Caco-2 (cell line): ENCODE measurements around the gene LYST. TPM values are rescaled to one million over a fixed set of nuclear protein-coding genes. Genes with fewer than 3 reads are reported as not detected.

Experiments used
- BruUV-seq: library from RNA; stranded (reverse); fragments of 400-500 nt; replicated peaks from 2 replicates; lab custom pipeline; 2021; lab: Mats Ljungman, UMichigan
- CTCF ChIA-PET: fragments of 300-600 bp; sonication (Branson Sonifier 250); formaldehyde crosslinking; loops from one replicate; lab custom pipeline; 2022; ENCODE audit warnings: antibody characterized with exemption; lab: Charles Lee
- POLR2A ChIA-PET: fragments of 300-600 bp; sonication (Branson Sonifier 250); formaldehyde crosslinking; loops from one replicate; lab custom pipeline; 2022; ENCODE audit warnings: antibody characterized with exemption; lab: Charles Lee
- DNase-seq, 2 experiments: peaks; one replicate each; pipeline versions ENCODE4 v3.0.0 to v3.0.0-alpha.2; 2020 to 2022
- H3K27me3 ChIP-seq: replicated peaks from 2 replicates; pipeline ENCODE4 v1.6.0; 2011; ENCODE audit warnings: low read length; ENCODE audit not compliant: control insufficient read depth, insufficient read depth
- H3K36me3 ChIP-seq: 2 replicates; pipeline ENCODE4 v1.5.1; 2011; ENCODE audit warnings: low read length; ENCODE audit not compliant: control insufficient read depth, insufficient read depth
- H3K4me1 ChIP-seq: fragments of 250-450 bp; sonication (Bioruptor Pico); 2 replicates; pipeline ENCODE4 v1.5.1; 2020; ENCODE audit warnings: mild to moderate bottlenecking
- H3K4me3 ChIP-seq: 2 replicates; pipeline ENCODE4 v1.5.1; 2011; ENCODE audit warnings: low read depth, mild to moderate bottlenecking, control low read depth, low read length
- H3K9me3 ChIP-seq: fragments of 250-450 bp; sonication (Bioruptor Pico); 2 replicates; pipeline ENCODE4 v1.5.1; 2020; ENCODE audit warnings: mild to moderate bottlenecking, moderate library complexity
- H3K27ac Mint-ChIP-seq: one replicate; pipeline ENCODE4 v1.8.0; 2022; ENCODE audit warnings: mixed read lengths; ENCODE audit not compliant: unreplicated experiment
- H3K27me3 Mint-ChIP-seq: one replicate; pipeline ENCODE4 v1.8.0; 2022; ENCODE audit warnings: mixed read lengths; ENCODE audit not compliant: insufficient read depth, unreplicated experiment
- H3K36me3 Mint-ChIP-seq: one replicate; pipeline ENCODE4 v1.8.0; 2022; ENCODE audit warnings: mild to moderate bottlenecking, mixed read lengths; ENCODE audit not compliant: insufficient read depth, unreplicated experiment
- H3K4me1 Mint-ChIP-seq: one replicate; pipeline ENCODE4 v1.8.0; 2022; ENCODE audit warnings: low read depth, mixed read lengths; ENCODE audit not compliant: unreplicated experiment
- H3K4me3 Mint-ChIP-seq: one replicate; pipeline ENCODE4 v1.8.0; 2022; ENCODE audit warnings: mild to moderate bottlenecking, moderate library complexity, mixed read lengths; ENCODE audit not compliant: unreplicated experiment
- H3K9me3 Mint-ChIP-seq: one replicate; pipeline ENCODE4 v1.8.0; 2022; ENCODE audit warnings: mixed read lengths; ENCODE audit not compliant: unreplicated experiment
- intact Hi-C: fragments of 100-400 bp; cut with micrococcal nuclease; formaldehyde crosslinking; loops from one replicate; pipeline ENCODE4 v1.10.0; 2022; ENCODE audit not compliant: unreplicated experiment
- total RNA-seq: library from RNA; stranded (reverse); gene quantifications from 2 replicates; pipeline ENCODE4 v1.2.3, GENCODE V29; 2022
- TF ChIP-seq, protein P1 (sequence below), 2 experiments: fragments of 200-600 bp in 1 of 2; IDR thresholded peaks; 1 replicate in 1 of 2; 2 replicates in 1 of 2; pipeline versions ENCODE4 v1.5.1 to v1.8.0; 2011 to 2022; ENCODE audit warnings: antibody characterized with exemption in 1 of 2, control low read depth in 1 of 2, inconsistent platforms in 1 of 2, low read depth in 1 of 2, low read length in 1 of 2, mild to moderate bottlenecking in 1 of 2, moderate library complexity in 1 of 2; ENCODE audit not compliant: insufficient read depth in 1 of 2, severe bottlenecking in 1 of 2, unreplicated experiment in 1 of 2

The LYST gene
- total RNA-seq, 1 experiment from 2014 or later = 5.6 TPM

DNA sequence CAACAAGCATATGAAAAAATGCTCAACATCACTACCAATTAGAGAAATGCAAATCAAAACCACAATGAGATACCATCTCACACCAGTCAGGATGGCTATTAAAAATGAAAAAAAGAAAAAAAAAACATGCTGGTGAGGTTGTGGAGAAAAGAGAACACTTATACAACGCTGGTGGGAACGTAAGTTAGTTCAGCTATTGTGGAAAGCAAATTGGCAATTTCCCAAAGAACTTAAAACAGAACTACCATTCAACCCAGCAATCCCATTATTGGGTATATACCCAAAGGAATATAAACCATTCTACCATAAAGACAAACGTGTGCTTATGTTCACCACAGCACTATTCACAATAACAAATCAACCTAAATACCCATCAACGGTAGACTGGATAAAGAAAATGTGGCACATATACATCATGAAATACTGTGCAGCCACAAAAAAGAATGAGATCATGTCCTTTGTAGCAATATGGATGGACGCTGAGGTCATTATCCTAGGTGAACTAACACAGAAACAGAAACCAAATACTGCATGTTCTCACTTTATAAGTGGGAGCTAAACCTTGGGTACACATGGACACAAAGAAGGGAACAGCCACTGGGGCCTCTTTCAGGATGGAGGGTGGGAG, 49.5 kb downstream of the LYST start:
- H3K27me3 ChIP-seq = no peaks in the 10 kb centered on the region
- Mint-ChIP-seq H3K4me3 (no peak overlapping the region), H3K27ac (no peak overlapping the region), H3K27me3 (no peaks in the 10 kb centered on the region), H3K4me1 (no peaks in the 10 kb centered on the region), H3K9me3 (no peaks in the 10 kb centered on the region), H3K36me3 (no peaks in the 10 kb centered on the region)
- BruUV-seq = no TSS peak
- ChIA-PET CTCF (no interaction called here), POLR2A (no interaction called here)
- no peaks in the 10 kb centered on the region for H3K9me3 ChIP-seq
- TF ChIP-seq, protein P1, sequence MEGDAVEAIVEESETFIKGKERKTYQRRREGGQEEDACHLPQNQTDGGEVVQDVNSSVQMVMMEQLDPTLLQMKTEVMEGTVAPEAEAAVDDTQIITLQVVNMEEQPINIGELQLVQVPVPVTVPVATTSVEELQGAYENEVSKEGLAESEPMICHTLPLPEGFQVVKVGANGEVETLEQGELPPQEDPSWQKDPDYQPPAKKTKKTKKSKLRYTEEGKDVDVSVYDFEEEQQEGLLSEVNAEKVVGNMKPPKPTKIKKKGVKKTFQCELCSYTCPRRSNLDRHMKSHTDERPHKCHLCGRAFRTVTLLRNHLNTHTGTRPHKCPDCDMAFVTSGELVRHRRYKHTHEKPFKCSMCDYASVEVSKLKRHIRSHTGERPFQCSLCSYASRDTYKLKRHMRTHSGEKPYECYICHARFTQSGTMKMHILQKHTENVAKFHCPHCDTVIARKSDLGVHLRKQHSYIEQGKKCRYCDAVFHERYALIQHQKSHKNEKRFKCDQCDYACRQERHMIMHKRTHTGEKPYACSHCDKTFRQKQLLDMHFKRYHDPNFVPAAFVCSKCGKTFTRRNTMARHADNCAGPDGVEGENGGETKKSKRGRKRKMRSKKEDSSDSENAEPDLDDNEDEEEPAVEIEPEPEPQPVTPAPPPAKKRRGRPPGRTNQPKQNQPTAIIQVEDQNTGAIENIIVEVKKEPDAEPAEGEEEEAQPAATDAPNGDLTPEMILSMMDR (IDR thresholded peaks at IDR 0.05; ENCODE audit: insufficient read depth in 1 of 2, low read depth in 1 of 2, low read length in 1 of 2, severe bottlenecking in 1 of 2, unreplicated experiment in 1 of 2) = no peak
- no peaks in the 10 kb centered on the region for H3K36me3 ChIP-seq
- no peak overlapping the region for H3K4me3 ChIP-seq
- H3K4me1 ChIP-seq = no peaks in the 10 kb centered on the region
- intact Hi-C loops = loop anchor here (2.0 kb wide), 1 partner anchor 26 kb away; no protein-coding TSS in a partner anchor
- DNase-seq = no peak

GRCh38 chr1:235809688-235810397, 56.9 kb downstream of the LYST start:
- no peaks in the 10 kb centered on the region for H3K36me3 ChIP-seq
- H3K9me3 ChIP-seq = no peaks in the 10 kb centered on the region
- Mint-ChIP-seq H3K36me3 (no peaks in the 10 kb centered on the region), H3K4me3 (no peak overlapping the region), H3K27ac (no peak overlapping the region), H3K9me3 (no peaks in the 10 kb centered on the region), H3K4me1 (no peaks in the 10 kb centered on the region), H3K27me3 (no peaks in the 10 kb centered on the region)
- H3K4me1 ChIP-seq = no peaks in the 10 kb centered on the region; the same call in 1 of the 2 replicates
- no peak overlapping the region for H3K4me3 ChIP-seq
- BruUV-seq = no TSS peak
- no peaks in the 10 kb centered on the region for H3K27me3 ChIP-seq
- TF ChIP-seq, protein P1 (IDR thresholded peaks at IDR 0.05; ENCODE audit: insufficient read depth in 1 of 2, low read depth in 1 of 2, low read length in 1 of 2, severe bottlenecking in 1 of 2, unreplicated experiment in 1 of 2) = no peak
- intact Hi-C loops = loop anchor here (5.0 kb wide), 1 partner anchor 162 kb away; no protein-coding TSS in a partner anchor
- CTCF ChIA-PET = no interaction called here
- DNase-seq = no peak
- POLR2A ChIA-PET = no interaction called here

DNA sequence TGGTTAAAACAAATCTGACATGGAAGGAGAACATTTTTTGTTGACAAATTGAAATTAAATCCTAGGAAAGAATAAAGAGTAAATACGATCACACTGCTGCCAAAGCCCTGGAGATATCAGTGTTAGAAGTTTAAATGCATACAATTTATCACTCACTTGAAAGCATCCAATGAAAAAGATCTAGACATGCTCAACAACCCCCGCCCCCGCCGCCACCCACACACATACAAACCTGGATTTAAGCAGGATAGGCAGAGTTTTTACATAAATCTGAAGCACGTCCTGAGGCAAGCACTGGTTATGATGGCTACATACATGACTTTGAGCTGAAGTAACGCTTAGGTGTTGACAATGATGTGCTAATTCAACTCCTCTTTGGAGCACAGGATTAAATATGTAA, 58.5 kb downstream of the LYST start:
- H3K36me3 ChIP-seq = no peaks in the 10 kb centered on the region
- Mint-ChIP-seq H3K4me3 (no peak overlapping the region), H3K36me3 (no peaks in the 10 kb centered on the region), H3K27ac (no peak overlapping the region), H3K4me1 (no peaks in the 10 kb centered on the region), H3K27me3 (no peaks in the 10 kb centered on the region), H3K9me3 (no peaks in the 10 kb centered on the region)
- TF ChIP-seq, protein P1 (IDR thresholded peaks at IDR 0.05; ENCODE audit: insufficient read depth in 1 of 2, low read depth in 1 of 2, low read length in 1 of 2, severe bottlenecking in 1 of 2, unreplicated experiment in 1 of 2) = no peak
- H3K9me3 ChIP-seq = no peaks in the 10 kb centered on the region
- ChIA-PET CTCF (no interaction called here), POLR2A (no interaction called here)
- no peak for DNase-seq
- intact Hi-C loops = loop anchor here (5.0 kb wide), 1 partner anchor 164 kb away; no protein-coding TSS in a partner anchor
- no TSS peak for BruUV-seq
- no peaks in the 10 kb centered on the region; the same call in 1 of the 2 replicates for H3K4me1 ChIP-seq
- no peaks in the 10 kb centered on the region for H3K27me3 ChIP-seq
- no peak overlapping the region for H3K4me3 ChIP-seq
